Sigmoid colon (tissue), 4 donors: ENCODE results near the gene CEPT1.

Source experiments
- CTCF ChIP-seq, 4 experiments: fragments of 450-650 bp in 3 of 4; fragments of 200-600 bp in 1 of 4; IDR thresholded peaks; one replicate each; pipeline ENCODE4 v1.5.1; 2016 to 2019; ENCODE audit warnings: antibody characterized with exemption in 4 of 4, mild to moderate bottlenecking in 3 of 4, moderate library complexity in 2 of 4
- EP300 ChIP-seq, 4 donors: sonication (generic); formaldehyde crosslinking; IDR thresholded peaks; one replicate each; pipeline ENCODE4 v1.6.1; 2017; ENCODE audit warnings: antibody characterized with exemption in 4 of 4
- POLR2AphosphoS5 ChIP-seq, 4 donors: sonication (generic); formaldehyde crosslinking; IDR thresholded peaks; one replicate each; pipeline ENCODE4 v1.6.1; 2017; ENCODE audit warnings: antibody characterized with exemption in 4 of 4

- TF ChIP-seq POLR2AphosphoS5 (IDR thresholded peaks at IDR 0.05) (no peak), CTCF (IDR thresholded peaks at IDR 0.05) (no peak), EP300 (IDR thresholded peaks at IDR 0.05) (no peak)
These were observed 601 bp downstream of the CEPT1 start for GRCh38 chr1:111140680-111140967.
